ENCODE data around the gene ISM1. TPM values are rescaled to one million over a fixed set of nuclear protein-coding genes. Genes with fewer than 3 reads are reported as not detected.

ISM1 gene
- total RNA-seq, 2 donors from 2014 or later, result 20.4 to 25.1 TPM

- Histone ChIP-seq H3K36me3 (no peaks in the 10 kb centered on the region), H3K4me1 (ENCODE audit: control insufficient read depth in 1 of 2, low read depth in 2 of 2) (no peaks in the 10 kb centered on the region), H3K4me3 (no peak overlapping the region), H3K9me3 (no peaks in the 10 kb centered on the region), H3K27ac (no peak overlapping the region), H3K27me3 (replicated peaks; ENCODE audit: insufficient read depth) (no peaks in the 10 kb centered on the region)
- TF ChIP-seq CTCF (IDR thresholded peaks at IDR 0.05), result no peak
- ATAC-seq (ENCODE audit: insufficient number of reproducible peaks, low FRiP score, low read depth) (no peak), DNase-seq (ENCODE audit: low spot score) (no peak)
These were observed 15.6 kb upstream of the ISM1 start for GRCh38 chr20:13205425-13205824.

GRCh38 chr20:13205848-13206434 lies 15.1 kb upstream of the ISM1 start:
- H3K27ac ChIP-seq, result no peak overlapping the region
- H3K27me3 ChIP-seq (replicated peaks; ENCODE audit: insufficient read depth), result no peaks in the 10 kb centered on the region
- no peak for TF ChIP-seq CTCF (IDR thresholded peaks at IDR 0.05)
- DNase-seq (ENCODE audit: low spot score), result no peak
- no peak overlapping the region for H3K4me3 ChIP-seq
- no peaks in the 10 kb centered on the region for H3K36me3 ChIP-seq
- H3K9me3 ChIP-seq, result no peaks in the 10 kb centered on the region
- no peak for ATAC-seq (ENCODE audit: insufficient number of reproducible peaks, low FRiP score, low read depth)
- H3K4me1 ChIP-seq (ENCODE audit: control insufficient read depth in 1 of 2, low read depth in 2 of 2), result no peaks in the 10 kb centered on the region

DNA sequence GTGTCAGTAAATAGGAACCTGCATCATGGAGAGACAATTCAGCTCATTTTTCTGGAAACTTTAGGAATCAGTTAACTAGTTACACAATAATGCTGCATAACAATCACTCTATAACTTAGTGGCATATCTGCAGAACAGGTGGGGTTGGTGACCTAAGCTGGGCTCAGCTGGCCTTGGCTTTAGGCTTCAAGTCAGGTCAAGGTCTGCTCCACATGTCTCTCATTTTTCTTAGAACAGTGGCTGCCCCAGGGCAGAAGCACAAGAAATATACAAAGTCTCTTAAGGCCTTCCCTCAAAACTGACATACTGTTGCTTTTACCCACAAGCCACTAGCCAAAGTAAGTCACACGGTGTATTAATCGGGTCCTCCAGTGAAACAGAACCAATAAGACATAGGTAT lies 14.1 kb upstream of the ISM1 start:
- Histone ChIP-seq H3K36me3 (no peaks in the 10 kb centered on the region), H3K9me3 (no peaks in the 10 kb centered on the region), H3K4me1 (ENCODE audit: control insufficient read depth in 1 of 2, low read depth in 2 of 2) (no peaks in the 10 kb centered on the region), H3K4me3 (no peak overlapping the region), H3K27me3 (replicated peaks; ENCODE audit: insufficient read depth) (no peaks in the 10 kb centered on the region), H3K27ac (no peak overlapping the region)
- TF ChIP-seq CTCF (IDR thresholded peaks at IDR 0.05), result no peak
- ATAC-seq (ENCODE audit: insufficient number of reproducible peaks, low FRiP score, low read depth) (no peak), DNase-seq (ENCODE audit: low spot score) (no peak)

DNA sequence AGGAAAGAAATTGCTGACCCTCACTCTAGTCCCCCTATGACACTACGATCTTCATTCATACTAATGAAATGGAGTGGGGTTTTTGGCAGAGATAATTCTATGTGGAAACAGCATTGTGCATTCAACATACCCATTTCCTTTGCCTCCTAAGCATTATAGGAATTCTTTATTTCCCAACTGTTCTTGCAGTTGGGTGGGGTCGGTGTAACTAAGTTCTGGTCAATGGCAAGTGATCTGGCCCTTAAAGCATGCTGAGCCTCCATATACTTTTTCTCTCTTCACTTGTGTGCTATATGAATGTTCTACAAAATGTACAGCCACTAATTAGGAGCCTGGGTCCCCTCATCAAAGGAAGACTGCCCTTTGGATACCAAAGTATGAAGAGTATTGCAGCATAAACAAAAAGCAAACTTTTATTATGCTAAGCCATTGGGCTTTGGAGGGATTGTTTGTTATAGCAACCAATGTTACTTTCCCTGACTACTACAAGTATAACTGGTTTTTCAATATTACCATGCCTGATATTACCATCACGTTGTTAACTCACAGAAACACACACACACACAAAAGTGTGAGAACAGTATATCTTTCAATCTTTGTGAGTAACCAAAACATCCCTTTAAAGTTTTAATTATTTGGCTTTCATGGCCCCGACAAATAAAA lies 9.0 kb upstream of the ISM1 start:
- no peak overlapping the region for H3K4me3 ChIP-seq
- no peak for TF ChIP-seq CTCF (IDR thresholded peaks at IDR 0.05)
- DNase-seq (ENCODE audit: low spot score), result no peak

GRCh38 chr20:13212750-13213149 lies 8.3 kb upstream of the ISM1 start:
- Histone ChIP-seq H3K27ac (no peak overlapping the region), H3K4me1 (ENCODE audit: control insufficient read depth in 1 of 2, low read depth in 2 of 2) (no peaks in the 10 kb centered on the region), H3K9me3 (no peaks in the 10 kb centered on the region), H3K27me3 (replicated peaks; ENCODE audit: insufficient read depth) (no peaks in the 10 kb centered on the region), H3K4me3 (no peak overlapping the region), H3K36me3 (no peaks in the 10 kb centered on the region)
- no peak for TF ChIP-seq CTCF (IDR thresholded peaks at IDR 0.05)
- DNase-seq (ENCODE audit: low spot score) (no peak), ATAC-seq (ENCODE audit: insufficient number of reproducible peaks, low FRiP score, low read depth) (no peak)

More for the DNA sequence above, 9.0 kb upstream of the ISM1 start:
- no peaks in the 10 kb centered on the region for H3K36me3 ChIP-seq
- ATAC-seq (ENCODE audit: insufficient number of reproducible peaks, low FRiP score, low read depth), result no peak
- H3K4me1 ChIP-seq (ENCODE audit: control insufficient read depth in 1 of 2, low read depth in 2 of 2), result no peaks in the 10 kb centered on the region
- H3K27me3 ChIP-seq (replicated peaks; ENCODE audit: insufficient read depth), result no peaks in the 10 kb centered on the region
- H3K9me3 ChIP-seq, result no peaks in the 10 kb centered on the region
- no peak overlapping the region for H3K27ac ChIP-seq
